Stomach (tissue), 4 donors: ENCODE measurements around the gene MAST4.
"Not testable (repeated sequence)": the region's sequence is repeated elsewhere in the genome, so short reads cannot be mapped to it uniquely, and the experiment has no call there.

Experiments used
- CTCF ChIP-seq, 7 experiments: fragments of 450-650 bp in 4 of 7; fragments of 200-600 bp in 3 of 7; sonication (generic) in 3 of 7; IDR thresholded peaks; one replicate each; pipeline ENCODE4 v1.5.1; 2016 to 2019; ENCODE audit warnings: antibody characterized with exemption in 7 of 7, control low read depth in 2 of 7, mild to moderate bottlenecking in 1 of 7
- EP300 ChIP-seq: sonication (generic); formaldehyde crosslinking; IDR thresholded peaks from one replicate; pipeline ENCODE4 v1.6.1; 2017; ENCODE audit warnings: antibody characterized with exemption
- POLR2A ChIP-seq, 4 donors: fragments of 450-650 bp; IDR thresholded peaks; one replicate each; pipeline ENCODE4 v1.6.1; 2016; ENCODE audit warnings: antibody characterized with exemption in 4 of 4, control low read depth in 2 of 4, mild to moderate bottlenecking in 1 of 4, moderate library complexity in 1 of 4
- POLR2AphosphoS5 ChIP-seq, 3 donors: sonication (generic); formaldehyde crosslinking; IDR thresholded peaks; one replicate each; pipeline ENCODE4 v1.6.1; 2016; ENCODE audit warnings: antibody characterized with exemption in 3 of 3

DNA sequence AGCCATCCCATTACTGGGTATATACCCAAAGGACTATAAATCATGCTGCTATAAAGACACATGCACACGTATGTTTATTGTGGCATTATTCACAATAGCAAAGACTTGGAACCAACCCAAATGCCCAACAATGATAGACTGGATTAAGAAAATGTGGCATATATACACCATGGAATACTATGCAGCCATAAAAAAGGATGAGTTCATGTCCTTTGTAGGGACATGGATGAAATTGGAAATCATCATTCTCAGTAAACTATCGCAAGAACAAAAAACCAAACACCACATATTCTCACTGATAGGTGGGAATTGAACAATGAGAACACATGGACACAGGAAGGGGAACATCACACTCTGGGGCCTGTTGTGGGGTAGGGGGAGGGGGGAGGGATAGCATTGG, 577.2 kb downstream of the MAST4 start:
- TF ChIP-seq EP300; CTCF (IDR thresholded peaks at IDR 0.05); POLR2AphosphoS5 (IDR thresholded peaks at IDR 0.05); POLR2A (IDR thresholded peaks at IDR 0.05): not testable (repeated sequence)
